Nucleus accumbens (tissue), 56 donors: ENCODE results near the gene PCP4L1.

ENCODE experiments used
- DNase-seq, 56 donors: peaks; one replicate each; lab custom pipeline; 2025; lab: John Stamatoyannopoulos, UW

Gene PCP4L1

DNA sequence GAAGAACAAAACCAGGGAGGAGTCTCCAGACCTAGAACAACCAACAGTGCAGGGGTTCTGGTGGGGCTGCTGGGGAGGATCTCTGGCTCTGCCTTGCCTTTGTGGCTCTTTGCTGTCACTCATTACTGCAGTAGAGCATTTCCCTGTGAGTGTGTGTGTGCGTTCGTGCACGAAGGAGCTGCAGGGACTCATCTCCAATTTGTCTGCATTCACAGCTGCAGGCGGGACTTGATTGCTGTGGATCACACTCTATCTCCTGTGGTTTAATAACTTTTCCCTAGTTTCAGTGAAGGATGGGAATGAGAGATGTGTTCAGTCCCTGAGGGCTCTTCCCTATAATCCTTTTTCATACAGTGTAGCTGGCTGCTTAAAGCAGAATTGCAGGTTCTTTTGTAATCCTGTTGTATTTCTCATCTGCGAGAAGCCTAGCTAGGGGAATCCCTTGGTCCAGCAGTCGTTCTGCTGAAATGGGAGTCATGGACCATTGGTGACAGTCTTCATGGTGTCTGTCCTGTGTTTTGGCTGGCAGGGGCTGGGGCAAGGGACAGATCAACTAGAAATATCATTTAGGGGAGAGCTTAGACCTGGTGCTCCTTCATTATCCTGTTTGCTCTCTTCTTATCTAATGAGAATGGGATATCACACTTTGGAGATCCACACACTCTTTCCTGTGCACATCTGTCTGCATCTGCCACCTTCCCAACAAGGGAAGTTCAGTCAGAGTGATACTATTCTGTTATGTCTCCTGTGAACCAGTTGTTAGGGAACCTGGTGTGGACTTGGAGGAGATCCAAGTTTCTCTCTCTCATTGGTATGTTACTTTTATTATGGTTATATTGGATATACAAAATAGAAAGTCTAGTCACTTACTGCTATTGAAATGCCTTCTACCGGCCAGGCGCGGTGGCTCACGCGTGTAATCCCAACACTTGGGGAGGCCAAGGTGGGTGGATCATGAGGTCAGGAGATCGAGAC is 3.0 kb downstream of the PCP4L1 start:
- DNase-seq: peak in 19 of 56 donors; percentile 7 to 52 (median 36)

DNA sequence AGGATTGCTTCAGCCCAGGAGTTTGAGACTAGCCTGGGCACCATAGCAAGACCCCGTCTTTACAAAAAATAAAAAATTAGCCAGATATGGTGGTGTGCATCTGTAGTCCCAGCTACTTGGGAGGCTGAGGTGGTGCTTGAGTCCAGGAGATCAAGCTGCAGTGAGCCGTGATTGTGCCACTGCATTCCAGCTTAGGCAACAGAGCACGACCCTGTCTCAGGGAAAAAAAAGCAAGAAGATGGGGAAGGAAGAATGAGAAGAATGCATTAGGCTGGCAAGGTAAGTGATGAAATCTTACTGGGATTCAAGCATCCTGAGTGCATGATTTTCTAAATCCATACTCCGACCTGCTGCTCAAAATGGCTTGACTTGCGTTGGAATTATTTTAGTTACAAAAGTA is 6.8 kb downstream of the PCP4L1 start:
- DNase-seq: no peak

DNA sequence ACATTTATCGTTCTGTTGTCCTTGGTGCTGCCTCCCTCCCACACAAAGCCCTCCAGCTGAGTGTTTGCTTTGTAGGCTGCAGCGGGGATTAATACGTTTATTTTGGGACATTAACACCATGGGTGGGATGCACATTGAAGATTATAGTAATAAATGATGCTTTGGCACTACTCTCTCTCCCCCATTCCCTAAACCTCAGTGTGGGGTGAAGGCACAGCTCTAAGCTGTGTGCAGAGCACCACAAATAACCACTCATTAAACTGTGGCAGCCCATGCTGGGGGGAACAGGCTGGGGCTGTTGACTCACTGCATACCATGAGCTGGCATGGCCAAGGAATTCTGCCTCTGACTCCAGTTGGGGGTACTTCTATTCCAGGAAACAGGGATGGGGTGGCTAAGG is 7.7 kb downstream of the PCP4L1 start:
- peak in 1 of 56 donors; percentile 10 for DNase-seq

DNA sequence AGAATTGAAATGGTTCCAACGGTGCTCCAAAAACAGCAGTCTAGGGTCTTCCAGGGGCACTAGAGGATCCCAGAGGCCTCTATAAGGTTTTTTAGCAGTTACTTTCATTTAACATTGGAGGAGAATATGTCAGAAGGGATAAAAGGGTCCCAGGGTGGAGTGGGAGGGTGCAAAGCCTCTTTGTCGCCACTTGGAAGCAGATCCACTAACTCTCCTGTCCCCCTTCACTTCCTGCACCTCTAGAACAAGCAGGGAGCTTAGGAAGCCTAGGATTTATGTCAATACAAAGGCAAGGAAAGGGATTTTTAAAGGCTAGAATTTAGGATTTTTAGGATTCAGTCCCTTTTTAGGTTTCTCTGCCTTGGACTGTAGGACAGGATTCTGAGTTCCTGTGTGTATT is 8.3 kb downstream of the PCP4L1 start:
- no peak for DNase-seq

DNA sequence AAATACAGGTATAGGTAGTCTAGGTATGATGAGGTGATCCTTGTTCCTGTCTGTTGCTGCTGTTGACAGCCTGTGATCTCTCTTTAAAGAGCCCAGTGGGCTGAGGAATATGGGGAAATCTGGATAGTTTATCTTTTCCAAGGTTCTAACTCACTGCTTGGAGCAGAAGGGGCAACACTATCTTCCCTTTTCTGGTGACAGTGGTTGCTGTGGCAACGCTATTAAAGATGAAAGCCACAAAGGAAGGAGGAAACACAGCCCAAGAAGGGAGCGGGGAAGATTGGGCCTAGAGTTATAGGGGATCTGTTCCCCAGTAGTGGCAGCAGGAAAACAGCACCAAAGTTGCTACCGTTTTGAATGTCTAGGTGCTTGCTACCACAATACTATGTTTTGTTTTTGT is 8.8 kb downstream of the PCP4L1 start:
- peak in 2 of 56 donors; percentile 15 to 43 for DNase-seq

DNA sequence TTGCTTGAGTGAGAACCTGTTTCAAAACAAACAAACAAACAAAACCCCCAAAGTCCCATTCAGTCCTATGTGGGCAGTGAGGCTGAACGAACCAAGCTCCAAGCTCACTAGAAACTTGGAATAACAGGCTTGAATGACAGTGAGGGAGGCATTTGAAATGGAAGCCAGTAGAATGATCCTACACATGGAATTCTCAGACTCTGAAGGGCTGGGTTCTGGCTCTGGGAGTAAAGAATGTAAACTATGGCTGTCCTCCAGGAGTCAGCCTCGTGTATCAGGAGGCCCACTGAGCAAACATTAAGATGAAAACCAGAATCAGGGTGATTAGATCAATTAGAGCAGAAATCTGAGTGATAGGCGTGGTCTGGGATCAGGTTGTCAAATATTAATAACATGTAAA is 14.9 kb downstream of the PCP4L1 start:
- DNase-seq: no peak

DNA sequence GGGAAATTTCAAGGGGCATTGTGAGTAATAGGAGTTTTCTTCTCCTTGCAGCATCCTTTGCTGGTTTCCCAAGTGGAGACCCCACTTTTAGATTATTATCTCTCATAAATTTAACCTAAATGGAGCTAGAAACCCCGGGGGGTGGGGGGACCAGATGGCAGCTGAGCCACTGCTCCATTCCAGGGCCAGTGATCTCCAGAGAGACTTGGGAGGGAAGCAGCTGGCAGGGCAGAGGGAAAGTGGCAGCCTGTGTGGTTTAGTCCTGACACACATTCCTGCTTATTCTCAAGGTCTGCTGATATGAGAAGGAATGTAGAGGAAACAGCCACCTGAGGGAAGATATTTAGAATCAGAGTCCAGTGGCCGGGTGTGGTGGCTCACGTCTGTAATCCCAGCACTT is 16.3 kb downstream of the PCP4L1 start:
- DNase-seq: no peak

DNA sequence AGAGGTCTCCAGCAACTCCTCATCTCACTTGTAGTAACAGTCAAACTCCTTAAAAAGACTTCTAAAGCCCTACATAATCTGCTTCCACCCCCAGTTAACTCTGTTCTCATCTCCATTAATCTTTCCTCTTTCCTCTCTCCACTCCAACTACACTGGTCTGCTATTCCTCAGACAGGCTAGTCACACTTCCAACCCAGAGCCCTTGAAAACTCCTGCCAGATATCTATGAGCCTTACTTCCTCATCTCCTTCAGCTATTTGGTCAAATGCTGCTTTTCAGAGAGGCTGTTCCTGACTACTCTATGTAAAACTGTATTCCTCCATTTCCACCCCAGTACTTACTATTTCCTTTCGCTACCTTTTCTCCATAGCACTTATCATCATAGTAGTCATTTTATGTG is 24.4 kb downstream of the PCP4L1 start:
- no peak for DNase-seq

DNA sequence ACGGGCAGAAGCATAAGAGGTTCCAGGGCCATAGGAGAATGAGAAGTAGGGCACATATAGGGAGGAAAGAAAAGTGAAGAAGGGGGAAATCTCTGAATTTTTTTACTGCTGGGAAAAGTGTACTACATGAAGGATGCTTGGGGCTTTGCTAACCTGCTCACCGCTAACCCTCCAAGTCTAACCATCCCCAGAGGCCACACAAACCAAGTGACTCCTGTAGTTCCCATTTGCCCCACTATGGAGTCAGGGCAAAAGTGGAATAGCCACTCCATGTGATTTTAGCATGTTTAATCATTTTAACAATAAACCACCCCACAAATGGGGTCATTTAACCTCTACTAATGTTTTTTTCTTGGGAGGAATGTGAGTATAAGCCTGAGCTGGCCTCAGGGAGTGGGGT is 26.6 kb downstream of the PCP4L1 start:
- DNase-seq: no peak

DNA sequence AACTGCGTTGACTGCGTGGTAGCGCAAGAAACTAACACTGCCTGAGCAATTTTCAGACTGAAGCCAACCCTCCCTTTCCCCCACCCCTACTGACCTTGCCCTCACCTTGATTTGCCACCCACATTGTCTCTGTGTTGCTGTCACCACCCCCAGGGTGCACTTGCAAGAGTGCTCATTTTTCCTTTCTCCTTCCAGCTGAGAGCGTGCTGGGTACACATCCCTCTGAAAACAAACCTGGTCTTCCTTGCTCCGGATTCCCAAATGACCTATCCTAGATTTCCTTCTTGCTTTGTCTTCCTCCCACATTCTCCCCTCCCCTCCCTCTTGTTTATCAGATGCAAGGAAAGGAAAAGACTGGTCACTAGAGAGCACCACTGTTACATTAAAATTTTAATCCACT is 27.0 kb downstream of the PCP4L1 start:
- DNase-seq: peak in 10 of 56 donors; percentile 3 to 35 (median 14)

DNA sequence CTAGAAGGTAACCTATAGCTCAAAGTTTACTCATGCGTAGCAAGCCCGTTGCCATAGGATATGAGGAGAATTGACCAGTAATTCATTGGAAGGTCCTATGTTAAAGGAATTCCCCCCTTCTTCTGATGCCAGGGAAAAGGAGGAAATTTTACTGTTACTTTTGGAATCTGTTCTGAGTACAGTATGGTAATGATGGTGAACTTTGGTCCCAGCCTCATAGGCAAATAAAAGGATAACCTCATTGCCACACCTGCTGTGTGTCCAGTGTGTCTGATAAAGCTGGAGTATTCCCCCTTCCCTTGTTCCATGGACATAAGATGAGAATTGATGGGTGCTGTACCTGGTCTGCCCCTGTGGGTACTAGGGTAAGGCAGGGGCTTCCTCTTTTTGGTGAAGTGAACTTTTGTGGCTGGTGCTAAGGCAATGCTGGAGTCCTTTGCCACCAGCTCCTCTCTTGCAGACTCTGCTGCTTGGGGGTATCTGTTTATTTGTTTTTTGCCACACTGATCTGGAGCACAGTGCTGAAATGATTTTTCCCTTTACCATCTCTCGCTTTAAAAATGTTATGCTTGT is 29.0 kb downstream of the PCP4L1 start:
- no peak for DNase-seq

DNA sequence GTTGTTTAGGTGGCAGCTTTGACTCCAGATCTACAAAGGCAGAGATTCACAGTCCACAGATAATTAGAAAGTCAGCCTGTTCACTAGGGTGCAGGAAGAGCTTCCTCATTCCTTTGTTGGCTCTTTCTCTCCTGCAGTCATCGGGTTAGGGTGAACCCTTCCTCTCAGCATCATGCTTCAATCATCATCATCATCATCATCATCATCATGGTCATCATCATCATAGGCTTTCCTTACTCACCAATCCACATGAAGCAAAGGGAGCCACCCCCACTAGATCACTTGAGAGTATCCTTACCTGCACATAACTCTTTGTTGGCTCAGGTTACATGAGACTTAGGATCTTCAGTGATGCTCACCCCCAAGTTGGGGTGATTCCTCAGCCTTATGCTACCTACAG is 32.2 kb downstream of the PCP4L1 start:
- DNase-seq: no peak

DNA sequence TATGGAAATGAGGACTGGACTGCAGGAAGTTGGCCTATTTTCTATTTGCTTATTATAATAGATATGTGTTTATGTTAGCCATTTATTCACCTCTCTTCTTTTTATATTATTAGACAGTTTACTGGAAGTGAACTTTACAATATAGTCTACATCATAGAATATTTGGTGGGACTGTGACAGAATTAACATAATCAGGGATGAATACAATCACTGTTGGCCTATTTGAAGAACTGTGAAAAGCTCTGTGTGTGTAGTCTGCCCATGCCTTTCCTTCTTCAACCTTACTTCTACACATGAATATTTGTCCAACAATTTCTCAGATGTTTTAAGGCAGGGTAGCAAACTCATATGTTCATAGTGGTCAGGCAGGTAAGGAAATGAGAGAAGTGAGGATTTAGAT is 38.9 kb downstream of the PCP4L1 start:
- DNase-seq: no peak

DNA sequence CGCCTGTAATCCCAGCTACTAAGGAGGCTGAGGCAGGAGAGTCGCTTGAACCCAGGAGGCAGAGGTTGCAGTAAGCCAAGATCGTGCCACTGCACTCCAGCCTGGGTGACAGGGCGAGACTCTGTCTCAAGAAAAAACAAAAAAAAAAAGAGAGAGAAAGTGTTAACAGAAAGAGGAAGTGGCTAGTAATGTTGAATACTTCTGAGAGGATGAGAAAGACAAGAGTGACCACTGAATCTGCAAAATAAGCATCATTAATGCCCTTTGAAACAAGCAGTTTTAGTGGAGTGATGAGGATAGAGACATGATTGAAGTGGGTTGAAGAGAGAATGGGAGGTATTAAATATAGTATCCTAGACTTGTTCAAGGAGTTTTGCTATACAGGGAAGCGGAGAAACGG is 39.6 kb downstream of the PCP4L1 start:
- no peak for DNase-seq

DNA sequence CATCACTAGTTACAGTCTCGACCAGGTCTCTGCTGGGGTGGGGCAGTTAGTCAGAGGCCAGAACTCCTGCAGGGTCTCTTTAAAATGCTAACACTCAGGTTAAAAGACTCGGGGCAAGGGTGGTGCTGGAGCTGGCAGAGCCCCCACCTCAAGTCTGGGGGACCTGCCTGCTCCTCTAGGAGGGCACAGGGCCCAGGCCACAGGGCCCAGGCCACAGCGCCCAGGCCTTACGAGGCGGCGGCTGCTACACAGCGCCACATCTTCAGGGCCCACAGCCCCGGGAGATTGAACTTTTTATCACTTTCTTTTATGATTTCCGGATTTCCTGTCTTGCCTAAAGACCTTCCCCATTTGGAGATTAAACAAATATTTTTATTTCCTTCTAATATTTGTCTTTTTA is 40.8 kb downstream of the PCP4L1 start:
- DNase-seq: no peak

DNA sequence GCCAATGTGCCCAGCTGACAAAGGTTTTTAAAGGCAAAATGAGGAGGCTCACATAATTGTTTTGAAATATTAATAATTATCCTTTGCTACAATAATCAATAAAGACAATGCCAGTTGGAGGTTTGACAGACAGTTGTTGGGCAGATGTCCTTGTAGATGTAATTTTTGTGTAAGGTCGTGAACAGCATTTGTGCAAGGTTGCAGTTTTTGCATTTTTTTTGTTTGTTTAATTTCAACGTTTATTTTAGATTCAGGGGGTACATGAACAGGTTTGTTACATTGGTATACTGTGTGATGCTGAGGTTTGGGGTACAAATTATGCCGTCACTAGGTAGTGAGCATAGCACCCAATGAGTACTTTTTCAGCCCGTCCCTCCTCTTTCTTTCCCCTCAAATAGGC is 41.9 kb downstream of the PCP4L1 start:
- no peak for DNase-seq

DNA sequence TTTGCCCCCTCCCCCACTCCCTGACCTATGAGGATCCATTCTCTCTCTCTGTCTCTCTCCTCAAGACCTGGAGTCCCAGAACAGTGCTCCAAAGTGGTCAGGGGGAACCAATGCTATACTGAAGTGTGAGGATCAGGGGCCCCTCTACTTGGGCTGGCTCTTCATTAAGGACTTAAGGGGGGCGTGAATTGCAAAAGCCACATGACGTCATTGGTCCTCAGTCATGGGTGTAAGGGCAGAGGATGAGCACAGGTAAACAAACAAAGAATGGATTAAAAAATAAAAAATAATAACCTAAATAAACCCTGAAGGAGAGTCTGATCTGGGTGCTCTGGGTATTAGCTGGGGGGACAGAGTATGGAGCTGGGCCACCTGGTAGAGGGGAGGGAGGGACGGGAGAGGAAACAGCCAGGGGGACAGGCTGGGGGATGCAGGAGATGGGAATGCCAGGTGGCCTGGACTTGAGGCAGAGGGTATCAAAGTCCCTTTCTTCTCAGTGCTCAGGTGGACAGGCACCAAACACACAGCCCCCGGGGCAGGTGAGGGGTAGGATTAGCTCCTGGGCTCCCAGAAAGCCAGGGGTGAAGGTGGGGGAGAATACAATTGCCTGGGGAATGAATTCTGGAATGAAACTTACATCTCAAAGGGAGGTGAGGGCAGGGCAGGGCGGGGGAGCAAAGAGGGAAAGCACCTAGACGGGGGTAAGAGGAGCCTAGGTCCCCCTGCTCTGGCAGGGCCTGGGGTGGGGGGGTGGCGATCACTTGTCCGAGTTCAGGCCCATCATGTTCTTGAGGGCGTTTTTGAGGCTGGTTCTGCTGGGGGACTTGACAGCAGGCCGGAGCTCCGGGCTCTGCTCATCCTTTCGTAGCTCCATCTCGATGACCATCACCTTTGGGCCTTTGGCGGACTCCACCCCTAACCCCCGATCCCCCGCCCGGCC is 46.7 kb downstream of the PCP4L1 start:
- peak in 1 of 56 donors; percentile 24 for DNase-seq

DNA sequence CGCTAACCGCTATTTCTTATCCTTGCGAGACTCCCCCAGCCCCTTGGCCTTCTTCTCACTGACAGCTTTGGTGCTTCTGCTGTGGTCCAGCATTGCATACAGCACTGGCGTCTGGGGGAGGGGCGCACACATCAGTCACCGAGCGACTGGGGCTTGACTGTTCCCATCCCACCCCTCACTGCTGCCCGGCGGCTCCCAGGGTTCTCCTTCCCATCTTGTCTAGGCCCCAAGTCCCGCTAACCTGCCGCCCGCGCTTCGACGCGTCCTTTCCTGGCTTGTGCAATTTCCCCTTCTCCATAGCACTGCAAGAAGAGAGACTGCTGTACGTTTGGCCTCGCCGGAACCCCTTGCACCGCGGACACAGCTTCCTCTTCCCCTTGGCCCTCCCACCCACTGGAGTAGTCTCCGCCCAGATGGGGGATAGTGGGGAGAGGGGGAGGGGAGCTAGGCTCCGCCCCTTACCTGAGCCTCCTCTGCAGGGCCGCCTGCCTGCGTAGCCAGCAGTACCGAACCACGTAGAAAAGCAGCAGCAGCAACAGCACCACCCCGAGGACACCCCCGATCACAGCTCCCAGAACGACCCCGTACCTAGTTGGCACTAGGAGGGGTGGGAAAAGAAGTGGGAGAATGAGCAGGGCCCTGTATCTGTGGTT is 47.4 kb downstream of the PCP4L1 start:
- peak; percentile 26 to 89 (median 60) for DNase-seq

DNA sequence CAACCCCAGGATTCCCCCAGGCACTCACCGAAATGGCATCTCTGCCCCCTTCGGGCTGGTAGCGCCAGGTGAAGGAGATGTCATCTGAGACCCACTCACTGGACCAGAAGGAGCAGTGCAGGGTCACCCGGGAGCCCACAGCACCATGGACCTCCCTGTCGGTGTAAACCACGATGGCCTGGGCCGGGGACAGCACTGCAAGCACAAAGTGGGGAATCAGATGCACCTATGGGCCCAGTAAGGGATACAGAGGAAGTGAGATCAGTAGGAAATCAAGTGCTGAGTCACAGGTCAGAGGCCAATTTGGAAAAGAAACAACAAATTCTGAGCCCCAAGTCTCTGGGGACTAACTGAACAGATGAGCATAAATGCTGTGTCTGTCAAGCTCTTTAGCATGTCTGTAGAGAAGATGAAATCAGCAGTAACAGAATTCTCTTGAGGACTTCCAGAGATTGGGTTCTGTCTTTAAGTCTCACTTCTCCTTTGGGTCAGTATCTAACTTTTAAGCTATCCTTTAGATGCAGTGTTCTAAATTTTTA is 48.8 kb downstream of the PCP4L1 start:
- peak in 1 of 56 donors; percentile 5 for DNase-seq
